HK-2 (cell line): ENCODE results near the gene PAQR7.

Experiments
- DNase-seq: peaks from one replicate; pipeline ENCODE4 v3.0.0-alpha.2; 2018; ENCODE audit not compliant: unreplicated experiment

Gene PAQR7

DNA sequence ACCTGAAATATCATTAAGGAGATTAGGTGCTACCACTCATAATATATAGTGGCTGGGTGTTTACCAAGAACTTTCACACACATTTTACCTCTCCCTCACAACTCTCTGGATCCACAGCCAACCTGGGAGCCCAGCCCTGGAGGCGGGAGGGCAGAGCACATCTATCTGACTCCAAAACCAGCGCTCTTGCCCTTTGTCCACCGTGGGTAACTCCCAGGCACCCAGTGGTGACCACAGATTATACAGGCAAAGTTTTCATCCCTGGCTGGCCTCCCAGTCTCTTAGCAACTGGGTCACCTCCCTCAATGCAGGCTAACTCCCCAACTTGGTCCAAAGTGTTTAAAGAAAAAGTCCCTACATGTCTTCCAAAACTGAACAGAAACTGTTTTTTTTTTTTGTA lies 2.4 kb downstream of the PAQR7 start:
- no peak for DNase-seq

DNA sequence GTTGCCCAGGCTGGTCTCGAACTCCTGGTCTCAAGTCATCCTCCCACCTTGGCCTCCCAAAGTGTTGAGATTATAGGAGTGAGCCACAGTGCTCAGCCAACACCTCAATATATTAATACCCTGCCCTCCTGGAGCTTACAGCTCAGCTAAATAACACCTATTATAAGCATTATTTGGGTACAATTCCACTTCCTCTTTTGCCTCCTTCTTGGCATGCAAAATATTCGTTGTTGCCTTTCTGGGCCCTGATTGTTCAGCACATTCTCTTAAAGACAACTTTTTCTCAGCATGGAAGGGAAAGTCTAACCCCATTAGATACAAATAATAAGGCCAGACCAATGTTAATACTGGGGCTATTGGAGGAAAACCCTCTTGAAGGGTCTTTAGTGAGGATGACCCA lies 2.8 kb downstream of the PAQR7 start:
- DNase-seq: no peak

DNA sequence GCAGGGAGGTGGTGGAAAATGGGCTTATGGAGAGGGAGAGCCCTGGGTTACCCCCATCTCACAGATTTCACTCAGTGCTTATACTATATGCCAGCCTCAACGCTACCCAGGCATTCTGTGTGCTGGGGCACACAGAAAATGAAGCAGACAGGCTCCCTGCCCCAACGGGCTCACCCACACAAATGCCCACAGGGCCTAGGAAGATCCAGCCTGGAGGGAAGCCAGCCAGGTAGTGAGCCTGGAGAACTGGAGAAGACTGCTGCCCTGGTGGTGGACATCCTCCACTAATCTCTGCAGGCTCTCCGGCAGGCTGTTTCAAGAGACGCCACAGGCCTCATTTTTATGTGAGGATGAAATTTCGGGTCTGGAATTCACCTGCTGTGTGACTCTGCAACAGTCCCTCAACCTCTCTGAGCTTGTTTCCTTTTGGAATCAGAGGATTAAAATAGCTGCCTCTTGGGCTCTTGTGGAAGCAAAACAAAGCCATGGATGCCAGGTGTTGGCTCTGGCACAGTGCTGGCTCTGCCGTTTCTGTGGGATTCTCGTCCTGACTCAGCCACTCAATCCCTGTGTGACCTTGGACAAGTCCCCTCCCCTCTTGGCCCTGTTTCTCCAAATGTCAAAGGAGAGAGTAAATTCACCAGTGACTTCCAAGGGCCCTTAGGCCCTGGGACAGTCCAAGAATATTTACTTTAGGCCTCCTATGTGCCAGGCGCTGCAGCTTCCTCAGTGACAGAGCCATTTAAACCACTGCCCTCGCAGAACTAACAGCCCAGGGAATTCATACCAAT lies 3.6 kb downstream of the PAQR7 start:
- no peak for DNase-seq

DNA sequence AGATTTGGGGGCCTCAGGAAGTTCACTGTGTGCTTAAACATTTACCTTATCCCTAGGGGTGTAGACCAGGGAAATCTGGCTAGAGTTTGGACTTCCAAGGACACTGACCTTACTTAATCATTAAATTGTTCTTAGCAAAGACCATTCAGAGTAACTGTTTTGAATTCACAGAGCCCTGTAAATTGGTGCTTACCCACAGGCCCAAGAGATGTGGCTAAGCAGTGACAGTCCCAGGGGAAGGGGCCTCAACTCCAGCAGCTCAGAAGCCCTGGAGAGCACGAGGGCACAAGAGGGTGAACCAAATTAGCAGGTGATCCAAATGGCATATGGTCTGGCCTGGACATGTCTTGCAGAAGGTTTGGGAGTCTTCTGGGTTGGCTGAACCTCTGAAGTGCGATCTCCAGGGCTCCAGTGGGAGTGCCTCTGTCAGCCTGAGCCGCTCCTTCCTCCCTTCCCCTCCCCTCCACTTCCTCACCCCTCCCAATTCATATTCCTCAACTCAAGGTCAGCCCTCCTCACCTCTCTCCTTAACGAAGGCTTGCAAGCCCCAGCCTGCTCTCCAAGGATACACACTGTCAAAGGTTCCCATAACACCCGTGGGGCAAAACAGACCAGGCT lies 4.3 kb downstream of the PAQR7 start:
- no peak for DNase-seq

DNA sequence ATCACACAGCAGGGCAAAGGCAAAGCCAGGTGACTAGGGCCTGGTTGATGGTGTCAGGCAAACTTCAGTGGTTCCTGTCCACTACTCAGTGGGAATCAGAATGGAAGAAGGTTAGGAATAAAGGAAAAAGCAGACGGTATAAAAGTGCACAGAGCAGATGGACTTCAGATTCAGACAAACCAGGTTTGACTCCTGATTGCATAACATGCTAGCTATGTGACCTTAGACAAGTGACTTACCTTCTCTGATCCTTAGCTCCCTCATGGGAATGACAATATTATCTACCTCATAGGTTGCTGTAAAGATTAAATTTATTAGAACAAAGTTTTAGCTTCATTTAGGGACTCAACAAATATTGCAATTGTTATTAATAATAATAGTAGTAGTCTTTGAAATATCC lies 4.9 kb downstream of the PAQR7 start:
- no peak for DNase-seq

DNA sequence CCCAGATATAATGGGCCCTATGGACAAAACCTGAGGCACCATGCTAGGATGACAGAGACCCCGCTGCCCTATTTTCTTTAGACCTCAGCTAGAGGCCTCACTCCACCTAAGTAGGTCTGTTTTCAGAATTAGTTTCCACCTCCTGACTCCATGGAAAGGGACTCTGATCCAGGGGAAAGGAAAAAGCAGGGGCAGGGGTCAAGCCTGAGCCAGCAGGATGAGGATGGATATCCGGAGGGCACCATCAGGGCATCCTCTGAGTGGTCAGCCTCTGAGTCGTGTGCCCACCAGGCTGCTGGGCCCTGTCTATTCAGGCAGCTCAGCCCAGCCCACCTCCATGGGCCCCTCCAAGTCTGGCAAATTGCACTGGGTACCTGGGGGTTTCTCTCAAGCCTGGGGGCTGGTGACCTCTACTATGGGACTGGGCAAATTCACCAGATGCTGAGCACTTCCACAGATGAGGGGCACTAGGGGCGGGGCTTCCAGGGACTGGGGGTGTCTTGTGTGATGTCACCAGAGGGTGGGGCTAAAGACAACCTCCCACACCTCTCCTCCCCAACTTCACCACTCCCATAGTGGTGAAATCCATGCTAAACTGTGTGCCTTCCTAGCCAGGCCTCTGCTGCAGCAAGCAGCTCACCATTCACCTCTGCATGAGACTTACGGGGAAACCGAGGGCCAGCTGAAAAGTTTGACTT lies 5.5 kb downstream of the PAQR7 start:
- DNase-seq: no peak

DNA sequence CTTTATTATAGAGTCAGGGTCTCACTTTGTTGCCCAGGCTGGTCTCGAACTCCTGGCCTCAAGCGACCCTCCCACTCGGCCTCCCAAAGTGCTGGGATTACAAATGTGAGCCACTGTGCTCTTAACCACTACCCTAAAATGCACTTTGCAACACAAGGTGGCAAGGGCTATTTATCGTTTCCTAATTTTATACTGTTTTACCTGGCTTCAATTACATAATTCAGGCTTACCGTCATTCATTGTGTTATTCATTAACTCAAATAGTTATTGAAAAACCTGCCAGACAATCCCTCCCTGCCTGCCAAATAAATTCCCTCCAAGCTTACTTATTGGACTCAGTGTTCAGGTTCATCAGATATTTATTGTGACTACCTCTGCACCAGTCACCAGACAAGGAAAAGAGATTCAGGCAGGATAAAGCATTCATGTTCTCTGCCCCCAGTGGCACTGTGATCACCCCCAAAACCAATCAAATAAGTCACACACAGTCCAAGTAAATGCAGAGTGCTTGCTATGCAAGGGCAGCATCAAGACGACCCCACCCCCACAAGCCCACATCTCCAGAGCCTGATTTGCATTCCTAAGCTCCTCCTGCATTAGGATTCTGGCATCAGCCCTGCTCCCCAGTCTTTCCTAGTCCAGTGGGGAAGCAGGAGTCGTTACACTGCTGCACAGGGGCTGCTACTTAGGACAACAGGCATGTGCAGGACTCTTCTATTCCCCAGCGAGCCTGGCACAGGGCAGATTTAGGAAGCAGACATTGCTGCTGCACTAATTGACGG lies 8.1 kb downstream of the PAQR7 start:
- no peak for DNase-seq

DNA sequence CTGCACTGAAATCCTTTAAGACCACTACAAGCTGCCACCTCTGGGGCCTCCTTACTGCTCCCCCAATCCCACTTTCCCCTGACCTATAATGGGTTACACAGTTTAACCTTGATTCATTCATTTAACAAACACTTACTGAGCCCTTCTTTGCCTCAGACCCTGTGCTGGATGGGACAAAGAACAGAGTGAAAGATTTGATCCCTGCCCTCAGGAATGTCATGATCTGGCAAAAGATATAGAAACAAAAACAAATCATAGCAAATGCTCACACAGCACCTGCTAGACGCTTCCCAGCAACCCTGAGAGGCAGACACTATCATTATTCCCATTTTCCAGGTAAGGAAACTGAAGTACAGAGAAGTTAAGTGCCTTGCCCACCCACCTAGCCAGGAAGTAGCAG lies 9.2 kb downstream of the PAQR7 start:
- no peak for DNase-seq

DNA sequence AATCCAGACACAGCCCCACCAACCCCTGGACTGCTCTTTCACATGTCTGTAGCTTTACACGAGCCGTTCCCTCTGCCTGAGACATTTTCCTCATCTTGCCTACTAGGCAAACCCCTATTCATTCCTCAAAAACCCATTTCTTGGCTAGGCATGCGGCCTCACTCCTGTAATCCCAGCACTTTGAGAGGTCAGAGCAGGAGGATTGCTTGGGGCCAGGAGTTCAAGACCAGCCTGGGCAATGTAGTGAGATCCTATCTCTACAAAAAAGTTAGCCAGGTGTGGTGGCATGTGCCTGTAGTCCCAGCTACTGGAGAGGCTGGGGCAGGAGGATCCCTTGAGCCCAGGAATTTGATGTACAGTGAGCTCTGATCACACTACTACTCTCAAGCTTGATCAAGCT lies 11.1 kb downstream of the PAQR7 start:
- DNase-seq: no peak

DNA sequence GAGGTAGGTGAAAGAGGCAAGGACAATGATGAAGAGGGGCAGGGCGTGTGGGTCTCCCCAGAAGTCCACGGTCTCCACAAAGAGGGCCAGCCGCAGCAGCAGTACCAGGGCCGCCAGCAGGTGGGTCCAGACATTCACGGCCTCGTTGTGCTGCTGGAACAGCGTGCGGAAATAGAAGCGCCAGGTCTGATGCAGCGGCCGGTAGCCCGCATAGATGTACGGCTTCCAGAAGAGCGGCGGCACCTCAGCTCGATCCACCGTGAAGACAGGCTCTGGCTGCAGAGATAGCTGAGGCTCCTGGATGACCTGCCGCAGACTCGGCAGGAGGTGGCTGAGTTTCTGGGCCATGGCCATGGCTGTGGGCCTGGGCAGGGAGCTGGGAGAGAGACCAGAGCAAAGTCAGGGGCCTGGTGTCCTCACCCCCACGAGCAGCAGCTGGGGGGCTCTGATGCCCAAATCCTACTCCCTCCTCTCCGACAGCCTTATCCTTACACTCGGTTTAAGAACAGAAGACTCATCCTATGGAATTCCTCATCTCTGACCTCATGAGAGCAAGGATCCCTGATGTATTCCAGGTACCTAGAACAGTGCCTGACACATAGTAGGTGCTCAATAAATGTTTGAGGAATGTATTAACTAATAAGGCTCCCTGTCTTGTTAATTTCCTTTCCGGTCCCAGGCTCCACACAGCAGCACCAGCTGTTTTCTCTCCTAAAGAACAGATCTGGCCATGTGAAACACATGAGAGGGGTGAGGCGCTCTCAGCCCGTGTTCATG lies 11.8 kb downstream of the PAQR7 start:
- DNase-seq: no peak

DNA sequence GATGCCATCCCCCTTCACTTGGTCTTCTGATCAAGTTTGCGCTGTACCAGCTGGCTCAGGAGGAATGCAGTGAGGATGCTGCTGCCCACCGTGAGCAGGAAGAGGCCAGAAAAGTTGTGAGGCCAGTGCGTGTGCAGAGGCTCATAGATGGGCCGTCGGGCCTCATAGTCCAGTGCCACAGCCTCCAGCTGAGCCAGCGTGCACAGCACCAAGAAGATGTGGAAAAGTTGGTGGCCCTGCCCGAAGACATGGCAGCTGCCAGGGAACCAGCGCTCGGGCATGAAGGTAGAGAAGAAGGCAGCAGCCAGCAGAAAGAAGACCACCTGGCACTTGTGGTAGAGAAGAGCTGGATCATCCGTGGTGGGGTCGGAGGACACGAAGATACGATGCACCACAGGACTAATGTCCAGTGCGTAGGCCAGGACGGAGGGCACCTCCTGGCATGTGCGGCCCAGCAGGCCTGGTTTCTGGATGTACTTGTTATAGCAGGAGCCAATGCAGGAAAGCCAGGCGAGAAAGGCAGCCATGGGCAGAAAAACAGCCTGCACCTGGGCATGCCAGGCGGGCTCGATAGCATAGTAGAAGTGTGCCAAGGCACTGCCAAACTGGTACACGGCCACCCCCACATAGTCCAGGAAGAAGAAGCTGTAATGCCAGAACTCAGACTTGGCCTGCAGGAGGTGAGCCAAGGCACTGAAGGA lies 12.6 kb downstream of the PAQR7 start:
- DNase-seq: no peak

DNA sequence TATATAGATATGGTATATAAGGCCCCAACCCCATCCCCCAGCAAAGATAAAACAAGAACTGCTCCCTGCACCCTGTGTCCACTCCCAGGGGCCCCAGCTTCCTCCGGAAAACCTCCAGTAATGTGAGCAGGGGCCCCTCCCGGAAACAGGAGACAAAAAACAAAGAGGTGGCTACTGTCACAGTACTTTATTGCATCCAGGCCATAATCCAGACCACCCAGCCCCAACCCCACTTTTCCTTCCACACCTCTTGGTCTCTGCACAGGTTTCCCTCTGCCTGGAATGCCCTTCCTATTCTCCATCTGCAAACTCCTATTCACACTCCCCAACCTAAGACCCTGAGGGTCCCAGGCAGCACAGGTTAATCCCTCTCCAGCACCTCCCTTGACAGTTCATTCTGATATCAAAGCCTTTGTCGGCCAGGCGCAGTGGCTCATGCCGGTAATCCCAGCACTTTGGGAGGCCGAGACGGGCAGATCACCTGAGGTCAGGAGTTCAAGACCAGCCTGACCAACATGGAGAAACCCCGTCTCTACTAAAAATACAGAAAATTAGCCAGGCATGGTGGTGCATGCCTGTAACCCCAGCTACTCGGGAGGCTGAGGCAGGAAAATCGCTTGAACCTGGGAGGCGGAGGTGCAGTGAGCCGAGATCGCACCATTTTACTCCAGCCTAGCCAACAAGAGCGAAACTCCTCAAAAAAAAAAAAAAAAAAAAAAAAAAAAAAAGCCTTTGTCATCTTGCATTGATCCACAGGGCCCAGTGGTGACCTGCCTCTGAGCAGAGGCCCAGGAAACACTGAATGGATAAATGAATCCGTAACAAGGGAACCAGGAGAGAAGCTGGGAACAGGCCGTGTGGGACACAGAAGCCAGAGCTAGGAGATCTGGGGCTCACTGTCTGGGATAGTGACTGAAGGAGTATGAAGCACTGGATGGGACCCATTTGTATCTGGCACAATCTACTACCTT lies 13.9 kb downstream of the PAQR7 start:
- no peak for DNase-seq

DNA sequence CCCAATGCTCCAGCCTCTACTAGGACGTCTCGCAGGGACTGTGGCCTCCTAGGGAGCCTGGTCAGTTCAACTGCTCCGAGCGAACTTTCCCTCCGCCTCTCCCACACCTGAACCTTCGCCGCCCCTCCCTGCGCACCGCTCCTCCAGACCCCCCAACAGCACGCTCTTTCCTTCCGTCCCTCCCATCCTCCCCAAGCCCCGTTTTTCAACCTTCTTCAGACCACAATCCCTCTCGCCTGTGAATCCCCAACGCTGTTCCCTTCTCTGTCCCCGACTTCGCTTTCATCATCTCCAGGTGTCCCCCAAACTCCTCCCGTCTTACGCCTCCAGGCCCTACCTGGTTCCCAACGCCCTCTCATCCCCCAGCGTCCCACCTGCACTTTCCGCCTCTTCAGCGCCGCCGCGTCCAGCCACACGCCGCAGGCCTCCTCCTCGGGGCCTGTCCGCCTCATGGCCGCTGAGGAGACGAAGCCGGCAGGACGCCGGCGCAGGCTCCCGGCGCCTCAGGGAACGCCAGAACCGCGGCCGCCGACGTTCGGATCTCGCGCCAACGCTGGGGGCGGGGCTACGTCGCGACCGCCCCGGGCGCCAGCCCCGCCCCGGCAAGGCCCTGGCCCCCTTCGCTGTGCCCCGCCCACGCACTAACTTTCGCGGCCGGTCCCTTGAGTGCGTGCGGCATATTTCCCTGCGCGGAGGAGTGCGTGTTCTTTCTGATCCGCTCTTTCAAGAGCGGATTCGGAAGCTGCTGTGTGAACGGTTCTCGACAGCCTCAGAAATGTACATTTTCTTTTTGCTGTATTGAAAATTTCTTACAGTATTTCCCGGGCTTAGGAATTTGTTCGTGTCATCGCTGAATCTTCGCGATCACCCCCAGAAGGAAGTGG lies 16.4 kb downstream of the PAQR7 start, which contains the start of gene AUNIP:
AUNIP (minus strand) TSS at position 552 of the 884 bp plus-strand sequence; CDS start at position 452, 100 bp downstream.
- peak; percentile 87 for DNase-seq

DNA sequence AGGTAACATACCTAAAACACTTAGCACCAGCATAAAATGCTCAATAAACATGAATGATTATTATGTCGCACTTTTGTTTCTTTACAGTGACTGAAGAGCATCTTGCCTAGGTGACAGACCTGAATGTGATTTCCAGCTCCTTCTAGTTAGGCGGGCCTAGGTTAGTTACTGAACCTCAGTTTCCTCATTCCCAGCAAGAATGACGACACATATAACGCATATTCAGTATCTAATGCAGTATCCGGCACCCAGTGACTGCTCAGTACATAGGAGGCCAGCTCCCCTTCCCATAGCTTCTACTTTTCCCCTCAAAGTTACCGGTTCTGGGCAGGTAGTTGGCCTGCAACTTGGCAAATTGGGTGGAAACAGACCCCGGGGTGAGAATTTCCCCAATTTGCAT lies 17.0 kb downstream of the PAQR7 start:
- DNase-seq: no peak

DNA sequence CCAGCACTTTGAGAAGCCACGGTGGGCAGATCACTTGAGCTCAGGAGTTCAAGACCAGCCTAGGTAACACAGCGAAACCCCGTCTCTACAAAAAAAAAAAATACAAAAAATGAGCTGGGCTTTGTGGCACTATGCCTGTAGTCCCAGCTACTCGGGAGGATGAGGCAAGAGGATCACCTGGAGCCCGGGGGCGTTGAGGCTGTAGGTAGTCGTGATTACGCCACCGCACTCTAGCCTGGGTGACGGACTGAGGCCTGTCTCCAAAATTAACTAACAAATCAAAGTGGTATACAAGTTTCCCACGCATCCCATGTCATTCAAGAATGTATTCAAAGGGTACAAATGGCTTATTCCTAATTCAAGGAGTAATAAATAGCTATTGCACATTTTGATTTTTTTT lies 18.7 kb downstream of the PAQR7 start:
- DNase-seq: no peak

DNA sequence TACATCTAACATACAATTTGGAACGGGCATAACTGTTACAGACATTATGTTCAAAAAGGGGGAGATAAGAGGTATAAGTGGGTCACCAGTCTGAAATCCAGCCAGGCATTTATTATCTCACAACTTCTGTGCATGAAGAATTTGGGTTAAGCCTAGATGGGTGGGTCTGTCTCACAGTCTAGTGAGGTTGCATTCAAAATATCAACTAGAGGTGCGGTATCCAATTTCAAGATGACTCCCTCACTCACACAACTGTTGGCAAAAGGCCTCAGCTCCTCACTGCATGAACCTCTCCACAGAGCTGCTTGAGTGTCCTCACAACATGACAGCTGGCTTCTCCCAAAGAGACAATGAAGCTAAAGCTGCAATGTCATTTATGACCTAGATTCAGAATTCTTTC lies 21.0 kb downstream of the PAQR7 start:
- no peak for DNase-seq

DNA sequence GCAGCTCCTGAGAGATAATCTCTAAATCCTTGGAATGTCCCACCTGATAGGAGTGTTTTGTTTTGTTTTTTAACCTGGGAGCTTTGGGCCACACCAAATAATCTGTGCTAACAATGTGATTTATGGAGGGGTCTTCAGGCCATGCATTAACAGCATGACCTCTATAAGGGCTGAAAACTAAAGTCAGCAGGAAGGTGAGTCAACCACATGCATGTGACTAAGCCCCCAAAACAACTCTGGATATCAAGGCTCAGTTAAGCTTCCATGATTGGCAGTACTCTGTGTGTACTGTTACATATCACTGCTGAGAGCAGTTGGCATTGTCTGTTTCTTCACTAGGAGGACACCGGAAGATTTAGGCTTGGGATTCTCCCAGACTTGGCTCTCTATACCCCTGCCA lies 27.0 kb downstream of the PAQR7 start:
- no peak for DNase-seq

DNA sequence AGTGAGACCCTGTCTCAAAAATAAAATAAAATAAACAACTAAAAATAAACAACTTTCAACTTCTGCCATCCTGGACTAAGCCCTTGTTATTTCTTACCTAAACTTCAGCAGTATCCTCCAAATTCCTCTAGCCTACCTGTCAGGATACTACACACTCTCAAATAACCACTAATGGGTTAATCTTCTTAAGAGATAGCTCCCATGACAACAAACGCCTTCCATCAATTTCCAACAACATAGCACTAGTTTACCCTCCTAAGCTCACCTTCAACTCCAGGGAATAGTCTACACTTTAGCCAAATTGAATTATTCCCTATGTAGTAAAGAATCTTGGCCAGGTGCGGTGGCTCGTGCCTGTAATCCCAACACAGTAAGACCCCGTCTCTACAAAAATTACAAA lies 27.6 kb downstream of the PAQR7 start:
- DNase-seq: no peak

DNA sequence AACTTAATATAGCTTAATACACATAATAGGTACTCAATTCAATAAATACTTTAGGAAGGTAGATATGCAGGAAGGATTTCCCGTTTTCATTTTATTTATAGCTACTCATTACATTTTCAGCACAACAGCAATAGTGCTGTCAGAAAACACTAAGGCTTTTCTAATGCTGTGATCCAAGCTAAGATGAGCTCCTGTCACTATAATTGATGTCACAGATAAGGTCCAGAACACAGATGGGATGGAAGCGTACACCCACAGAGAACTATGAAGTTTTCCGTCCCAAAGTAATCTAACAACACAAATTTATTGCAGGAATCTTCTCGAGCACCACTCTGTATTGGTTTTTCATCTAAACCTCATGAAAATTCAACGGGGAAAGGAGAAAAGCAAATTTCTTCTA lies 29.8 kb downstream of the PAQR7 start:
- DNase-seq: no peak
